Suppressor macrophage treated with lipopolysaccharide for 4 hours (primary cell): ENCODE data around the gene CXorf58.
A peak's percentile ranks its signal among the peaks of the same experiment; 100 is the strongest.
"Not testable (repeated sequence)": the region's sequence is repeated elsewhere in the genome, so short reads cannot be mapped to it uniquely, and the experiment has no call there.

ENCODE experiments used
- DNase-seq: peaks from one replicate; pipeline ENCODE4 v3.0.0-alpha.2; 2020

The CXorf58 gene

GRCh38 chrX:23959781-23960180, 52.0 kb downstream of the CXorf58 start:
- peak; percentile 61 for DNase-seq

GRCh38 chrX:23964191-23964590, 56.4 kb downstream of the CXorf58 start:
- no peak for DNase-seq

DNA sequence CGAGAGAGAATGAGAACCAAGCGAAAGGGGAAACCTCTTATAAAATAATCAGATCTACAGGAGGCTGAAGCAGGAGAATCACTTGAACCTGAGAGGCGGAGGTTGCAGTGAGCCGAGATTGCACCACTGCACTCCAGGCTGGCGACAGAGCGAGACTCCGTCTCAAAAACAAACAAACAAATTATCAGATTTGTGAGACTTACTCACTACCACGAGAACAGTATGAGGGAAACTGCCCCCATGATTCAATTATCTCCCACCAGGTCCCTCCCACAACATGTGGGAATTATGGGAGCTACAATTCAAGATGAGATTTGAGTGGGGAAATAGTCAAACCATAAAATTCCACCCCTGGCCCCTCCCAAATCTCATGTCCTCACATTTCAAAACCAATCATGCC, 57.8 kb downstream of the CXorf58 start:
- DNase-seq = not testable (repeated sequence)

DNA sequence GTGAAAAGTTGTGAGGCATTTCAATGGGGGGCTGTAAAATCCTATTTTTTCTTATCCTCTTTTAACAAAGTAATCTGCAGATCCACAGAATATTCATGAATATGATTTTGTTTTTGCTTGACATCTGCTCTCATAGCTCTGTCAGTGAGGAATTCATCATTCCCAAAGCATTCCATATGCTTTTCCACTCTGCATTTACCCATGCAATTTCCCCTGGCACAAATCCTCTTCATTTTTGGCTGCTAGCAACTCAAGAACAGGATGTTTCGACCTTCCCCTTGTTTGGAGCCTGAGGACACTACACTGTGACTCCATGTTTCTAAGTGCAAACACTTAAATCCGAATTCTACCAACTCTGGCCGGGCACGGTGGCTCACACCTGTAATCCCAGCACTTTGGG, 70.7 kb downstream of the CXorf58 start:
- no peak for DNase-seq

DNA sequence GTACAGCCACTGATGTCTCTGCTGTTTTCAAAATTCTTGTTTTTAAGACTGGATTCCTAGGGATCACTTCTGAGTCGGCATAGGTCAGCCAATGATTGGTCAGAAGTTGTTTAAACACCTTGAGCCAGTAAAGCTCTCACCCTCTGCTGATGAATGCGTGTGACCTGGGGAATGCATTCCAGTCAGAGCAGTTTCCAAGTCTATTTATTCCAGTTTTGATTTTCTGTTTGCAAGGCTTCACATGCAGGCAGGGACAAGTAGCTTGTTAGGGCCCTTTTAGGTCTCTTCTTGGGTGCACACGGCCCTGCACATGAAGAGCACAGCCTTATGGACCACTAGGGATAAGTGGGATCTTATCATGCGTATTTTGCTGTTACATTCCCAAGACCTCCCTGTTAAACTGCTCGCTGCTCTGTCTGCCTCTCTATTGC, 72.2 kb downstream of the CXorf58 start:
- DNase-seq = no peak

- DNase-seq = no peak
These were observed 73.4 kb downstream of the CXorf58 start for GRCh38 chrX:23981222-23981621.

- no peak for DNase-seq
These were observed 73.9 kb downstream of the CXorf58 start for GRCh38 chrX:23981711-23982110.

- DNase-seq = no peak
These were observed 75.1 kb downstream of the CXorf58 start for GRCh38 chrX:23982891-23983290.
